ENCODE results near the gene RPS16.

Gene RPS16

GRCh38 chr19:39417463-39418181 is 18.1 kb downstream of the RPS16 start:
- no peak for DNase-seq

GRCh38 chr19:39416152-39417120 is 19.3 kb downstream of the RPS16 start:
- DNase-seq: no peak

GRCh38 chr19:39415111-39416046 is 20.4 kb downstream of the RPS16 start:
- no peak for DNase-seq

- DNase-seq: no peak
Measured at GRCh38 chr19:39413911-39414608, 21.7 kb downstream of the RPS16 start.

- DNase-seq: peak in 1 of 2 experiments; percentile 25
Measured at GRCh38 chr19:39413272-39413910, 22.4 kb downstream of the RPS16 start.

- DNase-seq: no peak
Measured at GRCh38 chr19:39412867-39413271, 22.9 kb downstream of the RPS16 start.

GRCh38 chr19:39412100-39412866 is 23.5 kb downstream of the RPS16 start, which contains the start of gene PLEKHG2:
Gene PLEKHG2, plus strand, starts transcription at chr19:39412669. Its CDS starts 1,418 bp downstream, at chr19:39414087.
- peak; percentile 97 to 99 for DNase-seq

GRCh38 chr19:39411832-39412099 is 24.0 kb downstream of the RPS16 start:
- DNase-seq: peak; percentile 88 to 99

- DNase-seq: no peak
Measured at GRCh38 chr19:39411081-39411831, 24.5 kb downstream of the RPS16 start.

GRCh38 chr19:39410831-39411080 is 25.0 kb downstream of the RPS16 start:
- no peak for DNase-seq

GRCh38 chr19:39410017-39410830 is 25.5 kb downstream of the RPS16 start:
- DNase-seq: no peak

GRCh38 chr19:39409208-39410016 is 26.3 kb downstream of the RPS16 start:
- peak; percentile 60 to 89 for DNase-seq

- no peak for DNase-seq
Measured at GRCh38 chr19:39408392-39409207, 27.1 kb downstream of the RPS16 start.

- DNase-seq: no peak
Measured at GRCh38 chr19:39407660-39408391, 27.9 kb downstream of the RPS16 start.

GRCh38 chr19:39407410-39407659 is 28.4 kb downstream of the RPS16 start:
- no peak for DNase-seq

- DNase-seq: no peak
Measured at GRCh38 chr19:39406656-39407409, 28.9 kb downstream of the RPS16 start, which contains the start of gene ZFP36. Gene ZFP36, plus strand, starts transcription at chr19:39406847. Its CDS starts 58 bp downstream, at chr19:39406905.
